WTC11 (cell line): ENCODE results near the gene TEX44. TPM values are rescaled to one million over a fixed set of nuclear protein-coding genes. Genes with fewer than 3 reads are reported as not detected.

ENCODE experiments used
- ATAC-seq: fragments of 200-7000 bp; cut with Tn5 transposase; 2 replicates; pipeline ENCODE4 v1.10.0; 2021; ENCODE audit warnings: mild to moderate bottlenecking, moderate library complexity
- CTCF ChIA-PET: fragments of 300-600 bp; sonication (Branson Sonifier 250); formaldehyde crosslinking; loops from one replicate; lab custom pipeline; 2021; ENCODE audit warnings: antibody characterized with exemption; lab: Charles Lee
- POLR2A ChIA-PET: fragments of 350-600 bp; sonication (Branson Sonifier 250); formaldehyde crosslinking; loops from one replicate; lab custom pipeline; 2021; ENCODE audit warnings: antibody characterized with exemption; lab: Charles Lee
- DNase-seq: peaks from one replicate; pipeline ENCODE4 v3.0.0; 2021; ENCODE audit warnings: low spot score
- H3K27ac Mint-ChIP-seq: 2 replicates; pipeline ENCODE4 v1.8.0; 2021; ENCODE audit warnings: mixed read lengths
- H3K27me3 Mint-ChIP-seq: 2 replicates; pipeline ENCODE4 v1.8.0; 2021; ENCODE audit warnings: low read depth, mild to moderate bottlenecking, moderate library complexity, mixed read lengths
- H3K36me3 Mint-ChIP-seq: 2 replicates; pipeline ENCODE4 v1.8.0; 2021; ENCODE audit warnings: mixed read lengths
- H3K4me1 Mint-ChIP-seq: 2 replicates; pipeline ENCODE4 v1.8.0; 2022; ENCODE audit warnings: mixed read lengths
- H3K4me3 Mint-ChIP-seq: 2 replicates; pipeline ENCODE4 v1.8.0; 2021; ENCODE audit warnings: mild to moderate bottlenecking, moderate library complexity, mixed read lengths
- H3K9me3 Mint-ChIP-seq: 2 replicates; pipeline ENCODE4 v1.8.0; 2021; ENCODE audit warnings: mixed read lengths
- E2F1 ChIP-seq: sonication (generic); formaldehyde crosslinking; IDR thresholded peaks from 2 replicates; pipeline ENCODE4 v1.8.0; 2022; ENCODE audit warnings: mild to moderate bottlenecking, missing genetic modification reagents
- E2F5 ChIP-seq: sonication (generic); formaldehyde crosslinking; IDR thresholded peaks from 2 replicates; pipeline ENCODE4 v1.8.1; 2022; ENCODE audit warnings: mild to moderate bottlenecking, moderate library complexity, missing genetic modification reagents
- ESRRA ChIP-seq: sonication (generic); formaldehyde crosslinking; IDR thresholded peaks from 2 replicates; pipeline ENCODE4 v1.8.1; 2022; ENCODE audit warnings: mild to moderate bottlenecking, missing genetic modification reagents, borderline replicate concordance
- FOXK1 ChIP-seq: sonication (generic); formaldehyde crosslinking; IDR thresholded peaks from 2 replicates; pipeline ENCODE4 v1.8.0; 2022; ENCODE audit warnings: mild to moderate bottlenecking, moderate library complexity, missing genetic modification reagents
- FOXP1 ChIP-seq: sonication (generic); formaldehyde crosslinking; IDR thresholded peaks from 2 replicates; pipeline ENCODE4 v1.8.0; 2022; ENCODE audit warnings: missing genetic modification reagents, mild to moderate bottlenecking, moderate library complexity, borderline replicate concordance
- FOXP4 ChIP-seq: sonication (generic); formaldehyde crosslinking; IDR thresholded peaks from 2 replicates; pipeline ENCODE4 v1.8.0; 2022; ENCODE audit warnings: mild to moderate bottlenecking, missing genetic modification reagents
- HMGXB4 ChIP-seq: sonication (generic); formaldehyde crosslinking; IDR thresholded peaks from 2 replicates; pipeline ENCODE4 v1.8.1; 2023; ENCODE audit warnings: mild to moderate bottlenecking, moderate library complexity, missing genetic modification reagents
- IRF1 ChIP-seq: sonication (generic); formaldehyde crosslinking; IDR thresholded peaks from 2 replicates; pipeline ENCODE4 v1.8.0; 2023; ENCODE audit warnings: missing genetic modification reagents
- IRF2 ChIP-seq: sonication (generic); formaldehyde crosslinking; IDR thresholded peaks from 2 replicates; pipeline ENCODE4 v1.8.0; 2022; ENCODE audit warnings: low read depth, missing genetic modification reagents, borderline replicate concordance
- JUN ChIP-seq: sonication (generic); formaldehyde crosslinking; IDR thresholded peaks from 2 replicates; pipeline ENCODE4 v1.8.0; 2023; ENCODE audit warnings: mild to moderate bottlenecking, missing genetic modification reagents
- MLX ChIP-seq: sonication (generic); formaldehyde crosslinking; IDR thresholded peaks from 2 replicates; pipeline ENCODE4 v1.8.1; 2023; ENCODE audit warnings: mild to moderate bottlenecking, missing genetic modification reagents, moderate library complexity
- NFE2L1 ChIP-seq: sonication (generic); formaldehyde crosslinking; IDR thresholded peaks from 2 replicates; pipeline ENCODE4 v1.8.1; 2023; ENCODE audit warnings: missing genetic modification reagents
- NFYB ChIP-seq: sonication (generic); formaldehyde crosslinking; conservative IDR thresholded peaks from 2 replicates; pipeline ENCODE4 v1.8.0; 2022; ENCODE audit warnings: low read depth, missing genetic modification reagents
- PRDM15 ChIP-seq: sonication (generic); formaldehyde crosslinking; IDR thresholded peaks from 2 replicates; pipeline ENCODE4 v1.8.0; 2022; ENCODE audit warnings: missing genetic modification reagents
- PRRX2 ChIP-seq: fragments of 250-450 bp; sonication (Bioruptor Pico); IDR thresholded peaks from 2 replicates; pipeline ENCODE4 v1.8.0; 2021; ENCODE audit warnings: mild to moderate bottlenecking
- SOX15 ChIP-seq: fragments of 250-450 bp; sonication (Bioruptor Pico); IDR thresholded peaks from 2 replicates; pipeline ENCODE4 v1.9.0; 2021; ENCODE audit warnings: mild to moderate bottlenecking
- USF2 ChIP-seq: sonication (generic); formaldehyde crosslinking; IDR thresholded peaks from 2 replicates; pipeline ENCODE4 v1.8.1; 2023; ENCODE audit warnings: mild to moderate bottlenecking, missing genetic modification reagents, moderate library complexity
- ZNF121 ChIP-seq: sonication (generic); formaldehyde crosslinking; IDR thresholded peaks from 2 replicates; pipeline ENCODE4 v1.8.0; 2023; ENCODE audit warnings: missing genetic modification reagents
- ZNF232 ChIP-seq: sonication (generic); formaldehyde crosslinking; IDR thresholded peaks from 2 replicates; pipeline ENCODE4 v1.8.0; 2022; ENCODE audit warnings: mild to moderate bottlenecking, missing genetic modification reagents
- ZNF263 ChIP-seq: sonication (generic); formaldehyde crosslinking; IDR thresholded peaks from 2 replicates; pipeline ENCODE4 v1.8.1; 2022; ENCODE audit warnings: low read depth, mild to moderate bottlenecking, moderate library complexity, missing genetic modification reagents
- ZNF317 ChIP-seq: sonication (generic); formaldehyde crosslinking; IDR thresholded peaks from 2 replicates; pipeline ENCODE4 v1.8.1; 2023; ENCODE audit warnings: low read depth, mild to moderate bottlenecking, moderate library complexity, missing genetic modification reagents, borderline replicate concordance
- ZNF671 ChIP-seq: fragments of 250-450 bp; sonication (Bioruptor Pico); IDR thresholded peaks from 2 replicates; pipeline ENCODE4 v1.8.0; 2021; ENCODE audit warnings: mild to moderate bottlenecking
- total RNA-seq: library from RNA; stranded (reverse); gene quantifications from 3 replicates; pipeline ENCODE4 v1.2.3, GENCODE V29; 2021

The TEX44 gene
- total RNA-seq, 1 experiment from 2014 or later: not detected

- no peaks in the 10 kb centered on the region for H3K36me3 Mint-ChIP-seq
- CTCF ChIA-PET: interaction anchor here (0.6 to 10.7 kb wide), 22 partner anchors 11 to 190 kb away, joined by 3 to 236 read pairs (median 6); partner anchors contain the start of genes COPS7B and PTMA
- H3K27me3 Mint-ChIP-seq: peaks cover 2% of the 10 kb centered on the region; the same call in 1 of the 2 replicates
- no peak for TF ChIP-seq E2F1
- TF ChIP-seq ZNF317: no peak
- 0 out of 2 replicates have a peak, but pooled peaks have one; percentile 6 for TF ChIP-seq ZNF232
- TF ChIP-seq HMGXB4: 0 out of 2 replicates have a peak, but pooled peaks have one; percentile 29
- no peak for TF ChIP-seq MLX (CRISPR knock-in tag)
- peak; percentile 35; the same call in 1 of the 2 replicates for TF ChIP-seq PRDM15 (CRISPR knock-in tag)
- TF ChIP-seq JUN (CRISPR knock-in tag): no peak
- TF ChIP-seq FOXK1: 0 out of 2 replicates have a peak, but pooled peaks have one; percentile 23
- TF ChIP-seq E2F5 (CRISPR knock-in tag): no peak
- peak; percentile 28; the same call in 1 of the 2 replicates for TF ChIP-seq ZNF121 (CRISPR knock-in tag)
- TF ChIP-seq ZNF671 (CRISPR knock-in tag): no peak
- TF ChIP-seq ESRRA (CRISPR knock-in tag): no peak
- TF ChIP-seq IRF1 (CRISPR knock-in tag): no peak
- DNase-seq: peak; percentile 55
- no peaks in the 10 kb centered on the region for H3K9me3 Mint-ChIP-seq
- POLR2A ChIA-PET: interaction anchor here (0.6 to 6.0 kb wide), 5 partner anchors 10 to 102 kb away, joined by 3 to 145 read pairs (median 4); partner anchors contain the start of gene PTMA
- H3K4me3 Mint-ChIP-seq: no peak overlapping the region
- peaks cover 55% of the 10 kb centered on the region for H3K4me1 Mint-ChIP-seq
- ATAC-seq: peak; percentile 12
- H3K27ac Mint-ChIP-seq: peak overlapping the region; percentile 83
These were observed 19.4 kb downstream of the TEX44 start for GRCh38 chr2:231612109-231612455.

GRCh38 chr2:231612456-231613330, 20.0 kb downstream of the TEX44 start:
- peak; percentile 41 for ATAC-seq
- H3K9me3 Mint-ChIP-seq: no peaks in the 10 kb centered on the region
- ChIA-PET CTCF (interaction anchor here (0.7 to 10.7 kb wide), 29 partner anchors 8 to 174 kb away, joined by 3 to 236 read pairs (median 6); partner anchors contain the start of genes COPS7B and PTMA), POLR2A (interaction anchor here (0.6 to 6.0 kb wide), 16 partner anchors 8 to 102 kb away, joined by 3 to 145 read pairs (median 7); partner anchors contain the start of gene PTMA)
- no peaks in the 10 kb centered on the region for H3K36me3 Mint-ChIP-seq
- H3K4me3 Mint-ChIP-seq: peak overlapping the region; percentile 77
- peak; percentile 96 for DNase-seq
- peaks cover 61% of the 10 kb centered on the region for H3K4me1 Mint-ChIP-seq
- peaks cover 2% of the 10 kb centered on the region; the same call in 1 of the 2 replicates for H3K27me3 Mint-ChIP-seq
- H3K27ac Mint-ChIP-seq: peak overlapping the region; percentile 100
- no peak for TF ChIP-seq NFYB (CRISPR knock-in tag)
- 0 out of 2 replicates have a peak, but pooled peaks have one; percentile 34 for TF ChIP-seq PRRX2 (CRISPR knock-in tag)
- no peak for TF ChIP-seq ZNF263 (CRISPR knock-in tag)
- peak; percentile 62 for TF ChIP-seq USF2
- no peak for TF ChIP-seq FOXP4 (CRISPR knock-in tag)
- TF ChIP-seq FOXP1: no peak
- TF ChIP-seq NFE2L1 (CRISPR knock-in tag): no peak
- no peak for TF ChIP-seq IRF2
- no peak for TF ChIP-seq SOX15 (CRISPR knock-in tag)
